ENCODE results near the gene LDHAL6B.

DNA sequence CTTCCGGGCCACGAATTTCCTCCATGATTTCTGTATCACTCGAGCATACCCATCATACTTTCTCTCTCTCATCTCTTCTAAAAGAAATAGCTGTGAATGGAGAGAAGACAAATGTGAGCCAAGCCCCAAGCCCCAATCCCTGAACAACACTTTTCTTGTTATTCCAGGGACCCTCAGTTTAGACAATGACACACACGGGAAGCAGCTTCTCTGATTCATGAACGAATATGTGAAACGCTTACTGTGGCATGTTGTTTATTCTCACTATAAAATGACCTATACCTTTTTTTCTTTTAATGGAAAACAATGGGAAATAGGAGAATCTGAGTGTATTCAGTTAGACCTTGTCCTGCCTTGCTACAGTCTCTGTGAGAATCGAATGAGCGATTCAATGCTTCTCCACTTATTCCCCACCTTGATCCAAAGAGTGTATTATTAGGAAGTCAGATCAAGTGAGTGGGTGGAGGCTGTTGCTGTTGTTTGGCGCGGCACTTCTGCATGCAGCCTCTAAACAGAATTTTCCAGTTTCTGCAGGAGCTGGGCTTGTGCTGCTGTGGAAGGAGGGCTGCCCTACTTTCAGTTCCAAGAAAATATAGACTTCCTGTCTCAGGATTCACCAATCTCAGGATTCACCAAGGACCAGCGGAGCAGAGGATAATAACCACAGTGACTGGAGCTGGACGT is 32.4 kb upstream of the LDHAL6B start:
- TF ChIP-seq, protein P1, sequence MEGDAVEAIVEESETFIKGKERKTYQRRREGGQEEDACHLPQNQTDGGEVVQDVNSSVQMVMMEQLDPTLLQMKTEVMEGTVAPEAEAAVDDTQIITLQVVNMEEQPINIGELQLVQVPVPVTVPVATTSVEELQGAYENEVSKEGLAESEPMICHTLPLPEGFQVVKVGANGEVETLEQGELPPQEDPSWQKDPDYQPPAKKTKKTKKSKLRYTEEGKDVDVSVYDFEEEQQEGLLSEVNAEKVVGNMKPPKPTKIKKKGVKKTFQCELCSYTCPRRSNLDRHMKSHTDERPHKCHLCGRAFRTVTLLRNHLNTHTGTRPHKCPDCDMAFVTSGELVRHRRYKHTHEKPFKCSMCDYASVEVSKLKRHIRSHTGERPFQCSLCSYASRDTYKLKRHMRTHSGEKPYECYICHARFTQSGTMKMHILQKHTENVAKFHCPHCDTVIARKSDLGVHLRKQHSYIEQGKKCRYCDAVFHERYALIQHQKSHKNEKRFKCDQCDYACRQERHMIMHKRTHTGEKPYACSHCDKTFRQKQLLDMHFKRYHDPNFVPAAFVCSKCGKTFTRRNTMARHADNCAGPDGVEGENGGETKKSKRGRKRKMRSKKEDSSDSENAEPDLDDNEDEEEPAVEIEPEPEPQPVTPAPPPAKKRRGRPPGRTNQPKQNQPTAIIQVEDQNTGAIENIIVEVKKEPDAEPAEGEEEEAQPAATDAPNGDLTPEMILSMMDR (IDR thresholded peaks at IDR 0.05), result no peak
- TF ChIP-seq POLR2AphosphoS5 (IDR thresholded peaks at IDR 0.05) (no peak), POLR2A (IDR thresholded peaks at IDR 0.05) (no peak)
